ENCODE results near the gene INTS1.
A peak's percentile ranks its signal among the peaks of the same experiment; 100 is the strongest.

Gene INTS1

DNA sequence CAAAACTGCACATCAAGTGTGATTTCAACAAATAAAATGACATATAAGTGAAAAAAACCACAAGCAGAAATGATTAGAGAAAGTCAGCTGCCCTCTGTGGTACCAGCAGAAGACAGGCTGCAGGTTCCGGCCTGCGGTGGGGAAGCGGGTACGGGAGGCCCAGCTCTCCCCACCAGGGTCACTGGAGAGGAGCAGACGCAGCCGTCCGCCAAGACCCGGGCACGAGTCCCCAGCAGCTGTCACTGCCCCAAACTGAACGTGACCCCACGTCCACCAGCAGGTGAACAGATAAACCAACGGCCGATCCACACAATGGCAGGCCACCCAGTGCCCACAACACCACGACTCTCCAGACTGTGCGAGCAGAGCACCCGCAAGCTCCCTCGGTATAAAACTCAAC, 28.8 kb downstream of the INTS1 start:
- Histone ChIP-seq H3K4me3 (ENCODE audit: low read depth, low read length) (no peak overlapping the region), H2AFZ (no peak overlapping the region), H3K36me3 (ENCODE audit: control insufficient read depth, insufficient read depth, low read length) (no peaks in the 10 kb centered on the region), H3K4me1 (no peaks in the 10 kb centered on the region), H3K27me3 (ENCODE audit: control insufficient read depth, insufficient read depth, low read length) (no peaks in the 10 kb centered on the region), H3K4me2 (ENCODE audit: low read length) (no peak overlapping the region), H3K9ac (no peak overlapping the region), H3K79me2 (peaks cover 3% of the 10 kb centered on the region), H3K9me3 (ENCODE audit: control insufficient read depth, low read length) (no peaks in the 10 kb centered on the region), H3K27ac (no peak overlapping the region)
- TF ChIP-seq, protein P1, sequence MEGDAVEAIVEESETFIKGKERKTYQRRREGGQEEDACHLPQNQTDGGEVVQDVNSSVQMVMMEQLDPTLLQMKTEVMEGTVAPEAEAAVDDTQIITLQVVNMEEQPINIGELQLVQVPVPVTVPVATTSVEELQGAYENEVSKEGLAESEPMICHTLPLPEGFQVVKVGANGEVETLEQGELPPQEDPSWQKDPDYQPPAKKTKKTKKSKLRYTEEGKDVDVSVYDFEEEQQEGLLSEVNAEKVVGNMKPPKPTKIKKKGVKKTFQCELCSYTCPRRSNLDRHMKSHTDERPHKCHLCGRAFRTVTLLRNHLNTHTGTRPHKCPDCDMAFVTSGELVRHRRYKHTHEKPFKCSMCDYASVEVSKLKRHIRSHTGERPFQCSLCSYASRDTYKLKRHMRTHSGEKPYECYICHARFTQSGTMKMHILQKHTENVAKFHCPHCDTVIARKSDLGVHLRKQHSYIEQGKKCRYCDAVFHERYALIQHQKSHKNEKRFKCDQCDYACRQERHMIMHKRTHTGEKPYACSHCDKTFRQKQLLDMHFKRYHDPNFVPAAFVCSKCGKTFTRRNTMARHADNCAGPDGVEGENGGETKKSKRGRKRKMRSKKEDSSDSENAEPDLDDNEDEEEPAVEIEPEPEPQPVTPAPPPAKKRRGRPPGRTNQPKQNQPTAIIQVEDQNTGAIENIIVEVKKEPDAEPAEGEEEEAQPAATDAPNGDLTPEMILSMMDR (IDR thresholded peaks at IDR 0.05): no peak

DNA sequence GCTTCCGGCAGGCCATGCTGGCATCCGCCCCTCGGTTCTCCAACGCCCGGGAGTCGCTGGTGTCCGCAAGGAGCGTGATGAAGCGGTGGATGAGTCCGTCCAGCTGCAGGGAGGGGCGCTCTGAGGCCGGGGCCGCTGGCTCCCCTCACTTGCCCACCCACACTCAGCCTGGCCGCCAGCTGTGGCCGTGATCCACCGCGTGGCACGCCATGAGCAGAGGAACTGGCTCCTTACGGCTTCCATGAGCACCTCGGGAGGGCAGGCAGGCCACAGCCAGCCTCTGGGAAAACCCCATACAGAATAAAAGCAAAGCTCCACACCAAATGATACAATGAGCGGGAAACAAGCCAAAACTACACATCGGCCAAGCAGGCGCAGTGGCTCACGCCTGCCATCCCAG, 29.5 kb downstream of the INTS1 start:
- Histone ChIP-seq H3K27me3 (ENCODE audit: control insufficient read depth, insufficient read depth, low read length) (no peaks in the 10 kb centered on the region), H3K4me3 (ENCODE audit: low read depth, low read length) (no peak overlapping the region), H3K9ac (no peak overlapping the region), H2AFZ (no peak overlapping the region), H3K36me3 (ENCODE audit: control insufficient read depth, insufficient read depth, low read length) (no peaks in the 10 kb centered on the region), H3K9me3 (ENCODE audit: control insufficient read depth, low read length) (no peaks in the 10 kb centered on the region), H3K79me2 (peaks cover 3% of the 10 kb centered on the region), H3K4me2 (ENCODE audit: low read length) (no peak overlapping the region), H3K27ac (no peak overlapping the region), H3K4me1 (no peaks in the 10 kb centered on the region)
- TF ChIP-seq, protein P1 (IDR thresholded peaks at IDR 0.05): no peak

DNA sequence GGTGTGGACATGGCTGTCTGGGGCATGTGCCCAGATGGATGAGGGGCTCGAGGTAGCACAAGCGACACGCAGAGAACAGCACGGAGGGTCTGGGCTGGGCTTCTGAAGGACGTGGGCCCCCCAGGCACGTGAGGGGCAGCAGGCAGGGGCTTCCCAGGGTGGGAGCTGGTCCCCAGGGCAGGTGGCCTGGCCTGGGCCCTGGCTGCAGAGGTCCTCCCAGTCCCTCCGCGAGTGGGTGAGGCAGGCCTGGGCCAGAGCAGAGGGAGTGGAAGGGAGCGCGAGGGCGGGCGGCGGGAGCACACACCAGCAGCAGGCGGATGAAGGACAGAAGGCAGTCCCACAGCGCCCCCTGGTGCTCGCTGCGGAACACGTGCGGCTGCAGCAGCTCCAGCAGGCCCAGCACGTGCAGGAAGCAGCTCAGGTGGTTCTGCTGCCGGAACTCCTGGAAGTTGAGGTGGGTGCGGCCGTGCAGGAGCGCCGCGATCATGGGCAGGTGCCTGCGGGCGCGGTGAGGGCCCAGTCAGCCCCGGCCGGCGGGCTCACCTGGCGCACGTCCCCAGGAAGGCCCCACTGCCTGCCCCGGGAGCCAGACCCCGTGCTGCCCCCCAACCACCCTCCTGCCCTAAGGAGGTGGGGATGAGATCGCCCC, 30.2 kb downstream of the INTS1 start:
- Histone ChIP-seq H3K4me3 (ENCODE audit: low read depth, low read length) (no peak overlapping the region), H3K4me2 (ENCODE audit: low read length) (no peak overlapping the region), H3K9me3 (ENCODE audit: control insufficient read depth, low read length) (no peaks in the 10 kb centered on the region), H3K79me2 (peaks cover 3% of the 10 kb centered on the region), H3K4me1 (no peaks in the 10 kb centered on the region), H3K27me3 (ENCODE audit: control insufficient read depth, insufficient read depth, low read length) (no peaks in the 10 kb centered on the region), H3K27ac (no peak overlapping the region), H2AFZ (no peak overlapping the region), H3K36me3 (ENCODE audit: control insufficient read depth, insufficient read depth, low read length) (no peaks in the 10 kb centered on the region), H3K9ac (no peak overlapping the region)
- TF ChIP-seq, protein P1 (IDR thresholded peaks at IDR 0.05): peak; percentile 92

DNA sequence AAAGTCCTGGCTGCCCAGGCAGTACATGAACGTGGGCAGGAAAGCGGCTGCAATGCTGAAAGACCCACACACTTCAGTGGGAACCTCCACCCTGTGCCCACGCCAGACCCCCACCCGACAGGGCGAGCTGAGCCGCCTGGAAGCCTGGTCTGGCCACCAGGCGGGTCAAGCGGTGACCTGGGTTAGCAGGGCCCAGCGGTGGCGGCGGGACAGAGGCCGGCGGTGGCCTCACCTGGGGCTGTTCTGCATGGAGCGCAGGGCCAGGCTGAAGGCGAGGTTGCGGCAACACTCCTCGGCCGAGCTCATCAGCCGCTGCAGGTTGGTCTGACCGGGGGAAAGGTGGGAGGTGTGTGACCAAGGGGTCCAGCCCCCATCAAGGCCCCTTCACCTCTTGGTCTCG, 33.3 kb downstream of the INTS1 start:
- TF ChIP-seq, protein P1 (IDR thresholded peaks at IDR 0.05): no peak
- no peaks in the 10 kb centered on the region for H3K9me3 ChIP-seq (ENCODE audit: control insufficient read depth, low read length)
- H2AFZ ChIP-seq: no peak overlapping the region
- H3K27ac ChIP-seq: no peak overlapping the region
- H3K4me2 ChIP-seq (ENCODE audit: low read length): no peak overlapping the region
- no peaks in the 10 kb centered on the region for H3K27me3 ChIP-seq (ENCODE audit: control insufficient read depth, insufficient read depth, low read length)
- peaks cover 3% of the 10 kb centered on the region for H3K79me2 ChIP-seq
- no peaks in the 10 kb centered on the region for H3K36me3 ChIP-seq (ENCODE audit: control insufficient read depth, insufficient read depth, low read length)
- no peak overlapping the region for H3K9ac ChIP-seq
- H3K4me3 ChIP-seq (ENCODE audit: low read depth, low read length): no peak overlapping the region
- H3K4me1 ChIP-seq: peaks cover 2% of the 10 kb centered on the region

DNA sequence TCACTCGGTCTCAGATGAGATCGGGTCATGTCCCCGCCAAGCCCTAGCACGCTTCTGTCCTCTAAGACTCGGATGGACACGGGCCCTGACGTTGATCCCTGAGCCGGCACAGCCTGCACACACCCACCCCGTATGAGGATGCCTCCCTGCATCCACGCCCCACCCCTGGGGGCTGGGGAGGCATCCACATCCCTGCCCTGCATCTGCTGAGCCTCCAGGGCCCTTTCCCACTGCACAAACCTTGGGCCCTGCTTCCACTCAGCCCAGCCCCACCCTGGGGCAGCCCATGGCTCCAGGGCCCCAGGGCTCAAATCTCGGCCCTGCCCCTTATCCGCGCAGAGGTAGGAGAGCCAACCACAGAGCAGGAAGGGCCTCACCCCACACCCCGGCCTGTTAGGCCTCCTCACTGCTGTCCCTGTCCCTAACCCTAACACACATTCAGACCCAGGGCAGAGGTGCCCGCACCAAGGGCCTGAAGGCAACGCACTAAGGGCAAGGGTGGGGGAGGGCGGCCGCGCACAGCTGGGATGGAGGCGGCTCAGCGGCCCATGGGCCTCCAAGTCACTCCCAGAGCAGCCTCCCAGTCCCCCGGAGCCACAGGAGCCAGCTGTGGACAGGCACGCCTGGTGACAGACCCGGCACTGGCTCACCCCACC, 35.4 kb downstream of the INTS1 start:
- no peak overlapping the region for H3K9ac ChIP-seq
- H3K27ac ChIP-seq: no peak overlapping the region
- no peak overlapping the region for H2AFZ ChIP-seq
- H3K4me2 ChIP-seq (ENCODE audit: low read length): no peak overlapping the region
- peaks cover 2% of the 10 kb centered on the region for H3K4me1 ChIP-seq
- H3K79me2 ChIP-seq: peaks cover 2% of the 10 kb centered on the region
- no peak overlapping the region for H3K4me3 ChIP-seq (ENCODE audit: low read depth, low read length)
- H3K36me3 ChIP-seq (ENCODE audit: control insufficient read depth, insufficient read depth, low read length): no peaks in the 10 kb centered on the region
- no peaks in the 10 kb centered on the region for H3K9me3 ChIP-seq (ENCODE audit: control insufficient read depth, low read length)
- TF ChIP-seq, protein P1 (IDR thresholded peaks at IDR 0.05): no peak
- no peaks in the 10 kb centered on the region for H3K27me3 ChIP-seq (ENCODE audit: control insufficient read depth, insufficient read depth, low read length)

Measured in parathyroid adenoma (tissue), 2 donors.